BJ (cell line): ENCODE data around the gene NECAB2. TPM values are rescaled to one million over a fixed set of nuclear protein-coding genes. Genes with fewer than 3 reads are reported as not detected.

Experiments
- CTCF ChIA-PET: fragments of 350-600 bp; formaldehyde crosslinking; extraction: SDS; loops from one replicate; lab custom pipeline; 2021; ENCODE audit warnings: antibody characterized with exemption, inconsistent platforms; lab: Yijun Ruan, JAX
- POLR2A ChIA-PET: fragments of 300-600 bp; sonication (Branson Sonifier 250); formaldehyde crosslinking; extraction: SDS; loops from one replicate; lab custom pipeline; 2021; ENCODE audit warnings: antibody characterized with exemption; lab: Charles Lee
- DNase-seq: peaks from one replicate; pipeline ENCODE4 v3.0.0-alpha.2; 2011; ENCODE audit warnings: low read depth
- H3K27me3 ChIP-seq: 2 replicates; pipeline ENCODE4 v1.6.0; 2011; ENCODE audit warnings: low read length; ENCODE audit not compliant: control insufficient read depth, insufficient read depth
- H3K36me3 ChIP-seq: 2 replicates; pipeline ENCODE4 v1.5.1; 2011; ENCODE audit warnings: low read length; ENCODE audit not compliant: control insufficient read depth, insufficient read depth
- H3K4me3 ChIP-seq: 2 replicates; pipeline ENCODE4 v1.5.1; 2011; ENCODE audit warnings: low read depth, mild to moderate bottlenecking, control low read depth, low read length
- polyA plus RNA-seq: library from polyadenylated mRNA; depleted of rRNA; stranded (reverse); fragments of >200 nt; gene quantifications from 2 replicates; pipeline ENCODE4 v1.2.3, GENCODE V29; 2011
- TF ChIP-seq, protein P1 (sequence below): IDR thresholded peaks from 2 replicates; pipeline ENCODE4 v1.5.1; 2011; ENCODE audit warnings: low read depth, mild to moderate bottlenecking, control low read depth, inconsistent platforms, low read length, moderate library complexity; ENCODE audit not compliant: insufficient read depth

The NECAB2 gene
- polyA plus RNA-seq, 1 experiment = 0.15 TPM

GRCh38 chr16:83958846-83959565, 9.0 kb upstream of the NECAB2 start:
- ChIA-PET CTCF (interaction anchor here (7.4 kb wide), 1 partner anchor 105 kb away, joined by 161 read pairs; no protein-coding TSS in a partner anchor), POLR2A (interaction anchor here (0.6 to 0.7 kb wide), 2 partner anchors 84 to 1099 kb away, joined by 5 to 7 read pairs; partner anchors contain the start of gene SLC38A8)
- no peak for DNase-seq
- TF ChIP-seq, protein P1, sequence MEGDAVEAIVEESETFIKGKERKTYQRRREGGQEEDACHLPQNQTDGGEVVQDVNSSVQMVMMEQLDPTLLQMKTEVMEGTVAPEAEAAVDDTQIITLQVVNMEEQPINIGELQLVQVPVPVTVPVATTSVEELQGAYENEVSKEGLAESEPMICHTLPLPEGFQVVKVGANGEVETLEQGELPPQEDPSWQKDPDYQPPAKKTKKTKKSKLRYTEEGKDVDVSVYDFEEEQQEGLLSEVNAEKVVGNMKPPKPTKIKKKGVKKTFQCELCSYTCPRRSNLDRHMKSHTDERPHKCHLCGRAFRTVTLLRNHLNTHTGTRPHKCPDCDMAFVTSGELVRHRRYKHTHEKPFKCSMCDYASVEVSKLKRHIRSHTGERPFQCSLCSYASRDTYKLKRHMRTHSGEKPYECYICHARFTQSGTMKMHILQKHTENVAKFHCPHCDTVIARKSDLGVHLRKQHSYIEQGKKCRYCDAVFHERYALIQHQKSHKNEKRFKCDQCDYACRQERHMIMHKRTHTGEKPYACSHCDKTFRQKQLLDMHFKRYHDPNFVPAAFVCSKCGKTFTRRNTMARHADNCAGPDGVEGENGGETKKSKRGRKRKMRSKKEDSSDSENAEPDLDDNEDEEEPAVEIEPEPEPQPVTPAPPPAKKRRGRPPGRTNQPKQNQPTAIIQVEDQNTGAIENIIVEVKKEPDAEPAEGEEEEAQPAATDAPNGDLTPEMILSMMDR = no peak
- no peak overlapping the region for H3K4me3 ChIP-seq
- H3K27me3 ChIP-seq = no peaks in the 10 kb centered on the region
- H3K36me3 ChIP-seq = peaks cover 13% of the 10 kb centered on the region

DNA sequence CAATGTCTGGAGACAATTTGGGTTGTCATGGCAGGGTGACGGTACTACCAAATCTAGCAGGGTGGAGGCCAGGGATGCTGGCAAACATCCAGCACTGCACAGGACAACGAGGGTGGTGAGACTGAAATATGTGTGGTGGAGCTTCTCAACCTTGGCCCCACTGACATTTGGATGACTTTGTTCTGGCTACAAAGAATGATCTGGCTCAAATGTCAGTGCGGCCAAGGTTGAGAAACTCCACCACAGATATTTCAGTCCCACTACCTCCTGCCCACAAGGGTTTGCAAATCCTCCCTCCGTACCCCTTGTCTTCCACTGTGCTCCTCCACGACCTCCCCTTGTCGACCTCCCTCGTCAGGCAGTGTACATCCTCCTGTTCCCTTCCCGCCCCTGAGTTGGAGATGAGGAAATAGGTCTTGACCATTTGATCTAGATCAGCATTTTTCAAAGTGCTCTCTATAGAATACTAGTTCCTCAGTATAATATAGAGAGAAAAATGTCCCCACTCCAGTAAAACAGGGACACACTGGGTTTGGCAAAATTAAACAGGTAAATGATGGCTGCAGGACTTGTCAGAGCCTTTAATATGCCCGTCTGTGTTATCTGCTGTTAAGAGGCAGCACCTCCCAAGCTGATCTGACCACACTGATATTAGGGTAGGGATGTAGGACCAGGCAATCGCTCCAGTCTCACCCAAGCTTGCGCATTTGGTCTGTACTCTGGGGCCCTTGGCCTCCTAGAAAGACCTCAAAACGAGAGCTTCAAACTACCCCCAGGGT, 8.2 kb upstream of the NECAB2 start:
- POLR2A ChIA-PET = interaction anchor here (0.7 kb wide), 1 partner anchor 83 kb away, joined by 5 read pairs; the partner anchor contains the start of gene SLC38A8
- TF ChIP-seq, protein P1 = no peak
- DNase-seq = no peak
- CTCF ChIA-PET = interaction anchor here (7.4 kb wide), 1 partner anchor 104 kb away, joined by 161 read pairs; no protein-coding TSS in a partner anchor
- Histone ChIP-seq H3K36me3 (peaks cover 13% of the 10 kb centered on the region), H3K4me3 (no peak overlapping the region), H3K27me3 (no peaks in the 10 kb centered on the region)

DNA sequence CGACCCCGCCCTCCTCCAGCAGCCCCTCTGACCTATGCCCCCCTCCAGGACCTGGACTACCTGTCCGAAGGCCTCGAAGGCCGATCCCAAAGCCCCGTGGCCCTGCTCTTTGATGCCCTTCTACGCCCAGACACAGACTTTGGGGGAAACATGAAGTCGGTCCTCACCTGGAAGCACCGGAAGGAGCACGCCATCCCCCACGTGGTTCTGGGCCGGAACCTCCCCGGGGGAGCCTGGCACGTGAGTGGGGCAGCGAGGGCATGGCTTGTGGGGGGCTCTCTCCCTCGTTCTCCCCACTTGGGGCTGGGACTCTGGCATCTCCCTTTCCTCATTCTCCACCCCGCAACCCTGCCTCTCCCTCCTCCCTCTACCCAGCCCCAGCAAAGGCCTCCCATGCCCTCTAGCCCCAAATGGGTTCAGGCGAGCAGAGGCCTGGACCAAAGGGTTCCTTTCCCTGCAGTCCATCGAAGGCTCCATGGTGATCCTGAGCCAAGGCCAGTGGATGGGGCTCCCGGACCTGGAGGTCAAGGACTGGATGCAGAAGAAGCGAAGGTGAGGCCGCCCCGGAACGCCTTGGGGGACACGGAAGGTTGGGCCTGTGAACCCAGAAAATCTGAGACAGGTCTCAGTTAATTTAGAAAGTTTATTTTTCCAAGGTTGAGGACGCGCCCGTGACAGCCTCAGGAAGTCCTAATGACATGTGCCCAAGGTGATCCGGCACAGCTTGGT, 7.4 kb upstream of the NECAB2 start:
- no peak for DNase-seq
- POLR2A ChIA-PET = no interaction called here
- Histone ChIP-seq H3K27me3 (no peaks in the 10 kb centered on the region), H3K36me3 (peaks cover 13% of the 10 kb centered on the region), H3K4me3 (no peak overlapping the region)
- CTCF ChIA-PET = interaction anchor here (0.9 kb wide), 1 partner anchor 105 kb away, joined by 5 read pairs; no protein-coding TSS in a partner anchor
- TF ChIP-seq, protein P1 = no peak

- peaks cover 13% of the 10 kb centered on the region for H3K36me3 ChIP-seq
- CTCF ChIA-PET = interaction anchor here (0.9 to 1.0 kb wide), 2 partner anchors 100 to 104 kb away, joined by 3 to 5 read pairs; no protein-coding TSS in a partner anchor
These were observed 6.5 kb upstream of the NECAB2 start for GRCh38 chr16:83961591-83961990.

More at GRCh38 chr16:83961591-83961990, 6.5 kb upstream of the NECAB2 start:
- no peaks in the 10 kb centered on the region for H3K27me3 ChIP-seq
- TF ChIP-seq, protein P1 = no peak
- no peak for DNase-seq
- no peak overlapping the region for H3K4me3 ChIP-seq
- POLR2A ChIA-PET = no interaction called here
